ENCODE results near the gene CCDC178. TPM values are rescaled to one million over a fixed set of nuclear protein-coding genes. Genes with fewer than 3 reads are reported as not detected.

Gene CCDC178
- total RNA-seq, 1 experiment from 2014 or later: not detected

GRCh38 chr18:32980896-32981295 lies 459.6 kb downstream of the CCDC178 start:
- no peak for DNase-seq (ENCODE audit: low read depth, low spot score)

More at GRCh38 chr18:32980896-32981295, 459.6 kb downstream of the CCDC178 start:
- no peak overlapping the region for H3K4me2 ChIP-seq (ENCODE audit: low read length)
- no peaks in the 10 kb centered on the region for H3K79me2 ChIP-seq (ENCODE audit: insufficient read depth, low read length)
- no peaks in the 10 kb centered on the region for H4K20me1 ChIP-seq (ENCODE audit: insufficient read depth)
- no TSS peak for BruUV-seq (replicated peaks)
- H3K36me3 ChIP-seq (ENCODE audit: control insufficient read depth in 1 of 2, insufficient read depth in 2 of 2, low read length in 2 of 2): no peaks in the 10 kb centered on the region
- no peak for ATAC-seq
- RAD21 ChIA-PET (ENCODE audit: low non-redundant PET in 1 of 2, low total read pairs in 2 of 2, uncharacterized antibody in 2 of 2, unreplicated experiment in 2 of 2): no interaction called here
- no peaks in the 10 kb centered on the region for H3K9me2 ChIP-seq (ENCODE audit: insufficient read depth)
- intact Hi-C loops (cut with micrococcal nuclease): no loop called here
- POLR2A ChIA-PET: no interaction called here
- no peak overlapping the region for H3K27ac ChIP-seq (ENCODE audit: low read depth, low read length)
- H2AFZ ChIP-seq (ENCODE audit: low read depth, low read length, poor library complexity, severe bottlenecking): no peak overlapping the region
- CTCF ChIA-PET: no interaction called here
- no peaks in the 10 kb centered on the region for H3K27me3 ChIP-seq (ENCODE audit: insufficient read depth, low read length)
- TF ChIP-seq CBX3 (IDR thresholded peaks at IDR 0.05; ENCODE audit: low read depth) (no peak), TCF7L2 (IDR thresholded peaks at IDR 0.05; ENCODE audit: borderline replicate concordance, extremely low read depth, insufficient read depth, insufficient read length) (no peak), RAD21 (IDR thresholded peaks at IDR 0.05; ENCODE audit: low read depth) (no peak), ELF1 (IDR thresholded peaks at IDR 0.05; ENCODE audit: borderline replicate concordance, low read depth) (no peak), FOSL1 (IDR thresholded peaks at IDR 0.05; ENCODE audit: low read depth) (no peak), ZNF274 (IDR thresholded peaks at IDR 0.05; ENCODE audit: low read depth, low read length) (no peak), SP1 (IDR thresholded peaks at IDR 0.05; ENCODE audit: low read depth) (no peak), POLR2A (IDR thresholded peaks at IDR 0.05; ENCODE audit: borderline replicate concordance, extremely low read depth, insufficient read depth, insufficient read length) (no peak), SIN3A (IDR thresholded peaks at IDR 0.05; ENCODE audit: low read depth) (no peak), ZFX (IDR thresholded peaks at IDR 0.05) (no peak), EZH2 (IDR thresholded peaks at IDR 0.05) (no peak), CEBPB (IDR thresholded peaks at IDR 0.05; ENCODE audit: low read depth) (no peak), EGR1 (IDR thresholded peaks at IDR 0.05; ENCODE audit: low read depth) (no peak), CTCF (IDR thresholded peaks at IDR 0.05 in 2 of 3, conservative IDR thresholded peaks at IDR 0.05 in 1 of 3; ENCODE audit: borderline replicate concordance in 1 of 3, insufficient read depth in 1 of 3, low read depth in 2 of 3, low read length in 2 of 3) (no peak), SRF (IDR thresholded peaks at IDR 0.05; ENCODE audit: low read depth) (no peak)
- TF ChIP-seq, protein P1, sequence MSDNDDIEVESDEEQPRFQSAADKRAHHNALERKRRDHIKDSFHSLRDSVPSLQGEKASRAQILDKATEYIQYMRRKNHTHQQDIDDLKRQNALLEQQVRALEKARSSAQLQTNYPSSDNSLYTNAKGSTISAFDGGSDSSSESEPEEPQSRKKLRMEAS (IDR thresholded peaks at IDR 0.05): no peak
- TF ChIP-seq, protein P2, sequence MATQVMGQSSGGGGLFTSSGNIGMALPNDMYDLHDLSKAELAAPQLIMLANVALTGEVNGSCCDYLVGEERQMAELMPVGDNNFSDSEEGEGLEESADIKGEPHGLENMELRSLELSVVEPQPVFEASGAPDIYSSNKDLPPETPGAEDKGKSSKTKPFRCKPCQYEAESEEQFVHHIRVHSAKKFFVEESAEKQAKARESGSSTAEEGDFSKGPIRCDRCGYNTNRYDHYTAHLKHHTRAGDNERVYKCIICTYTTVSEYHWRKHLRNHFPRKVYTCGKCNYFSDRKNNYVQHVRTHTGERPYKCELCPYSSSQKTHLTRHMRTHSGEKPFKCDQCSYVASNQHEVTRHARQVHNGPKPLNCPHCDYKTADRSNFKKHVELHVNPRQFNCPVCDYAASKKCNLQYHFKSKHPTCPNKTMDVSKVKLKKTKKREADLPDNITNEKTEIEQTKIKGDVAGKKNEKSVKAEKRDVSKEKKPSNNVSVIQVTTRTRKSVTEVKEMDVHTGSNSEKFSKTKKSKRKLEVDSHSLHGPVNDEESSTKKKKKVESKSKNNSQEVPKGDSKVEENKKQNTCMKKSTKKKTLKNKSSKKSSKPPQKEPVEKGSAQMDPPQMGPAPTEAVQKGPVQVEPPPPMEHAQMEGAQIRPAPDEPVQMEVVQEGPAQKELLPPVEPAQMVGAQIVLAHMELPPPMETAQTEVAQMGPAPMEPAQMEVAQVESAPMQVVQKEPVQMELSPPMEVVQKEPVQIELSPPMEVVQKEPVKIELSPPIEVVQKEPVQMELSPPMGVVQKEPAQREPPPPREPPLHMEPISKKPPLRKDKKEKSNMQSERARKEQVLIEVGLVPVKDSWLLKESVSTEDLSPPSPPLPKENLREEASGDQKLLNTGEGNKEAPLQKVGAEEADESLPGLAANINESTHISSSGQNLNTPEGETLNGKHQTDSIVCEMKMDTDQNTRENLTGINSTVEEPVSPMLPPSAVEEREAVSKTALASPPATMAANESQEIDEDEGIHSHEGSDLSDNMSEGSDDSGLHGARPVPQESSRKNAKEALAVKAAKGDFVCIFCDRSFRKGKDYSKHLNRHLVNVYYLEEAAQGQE (IDR thresholded peaks at IDR 0.05; ENCODE audit: low read depth): no peak
- H3K4me1 ChIP-seq (ENCODE audit: control insufficient read depth in 1 of 2, insufficient read depth in 2 of 2, low read length in 2 of 2): no peaks in the 10 kb centered on the region
- H3K9me3 ChIP-seq (ENCODE audit: control insufficient read depth in 1 of 2, insufficient read depth in 1 of 2, low read depth in 1 of 2, low read length in 2 of 2): 0 out of 4 replicates have a peak, but pooled peaks cover 0 to 4% of the 10 kb centered on the region in 2 experiments
- H3K4me3 ChIP-seq (replicated peaks in 1 of 2; ENCODE audit: low read depth in 1 of 2, low read length in 2 of 2): no peak overlapping the region
- no peak overlapping the region for H3K9ac ChIP-seq (ENCODE audit: low read length)

All from HCT116 (cell line).